Suprapubic skin (tissue), 4 donors: Measurements from ENCODE around the gene TCP11L1.

Experiments used
- CTCF ChIP-seq, 2 donors: fragments of 200-600 bp in 1 of 2; fragments of 450-650 bp in 1 of 2; sonication (generic) in 1 of 2; IDR thresholded peaks; one replicate each; pipeline ENCODE4 v1.5.1; 2016 to 2019; ENCODE audit warnings: antibody characterized with exemption in 2 of 2, mild to moderate bottlenecking in 1 of 2, moderate library complexity in 1 of 2
- EP300 ChIP-seq: sonication (generic); formaldehyde crosslinking; IDR thresholded peaks from one replicate; pipeline ENCODE4 v1.6.1; 2017; ENCODE audit warnings: antibody characterized with exemption
- POLR2AphosphoS5 ChIP-seq, 3 donors: sonication (generic); formaldehyde crosslinking; IDR thresholded peaks; one replicate each; pipeline ENCODE4 v1.6.1; 2017; ENCODE audit warnings: antibody characterized with exemption in 3 of 3

- TF ChIP-seq CTCF (IDR thresholded peaks at IDR 0.05) = no peak
- TF ChIP-seq POLR2AphosphoS5 (IDR thresholded peaks at IDR 0.05) = no peak
- no peak for TF ChIP-seq EP300
Measured at GRCh38 chr11:33016654-33017053, 22.7 kb upstream of the TCP11L1 start.
